Rectal smooth muscle tissue (tissue), 1 donor: Measurements from ENCODE around the gene CUEDC1.
A peak's percentile ranks its signal among the peaks of the same experiment; 100 is the strongest.

Experiments
- H3K27ac ChIP-seq: one replicate; pipeline ENCODE4 v1.7.0; 2013; ENCODE audit warnings: low read depth, low read length, inconsistent platforms
- H3K27me3 ChIP-seq: one replicate; pipeline ENCODE4 v1.7.0; 2013; ENCODE audit warnings: low read length; ENCODE audit not compliant: control insufficient read depth, insufficient read depth
- H3K36me3 ChIP-seq: one replicate; pipeline ENCODE4 v1.7.0; 2013; ENCODE audit warnings: low read length; ENCODE audit not compliant: control insufficient read depth, insufficient read depth
- H3K4me1 ChIP-seq: one replicate; pipeline ENCODE4 v1.7.0; 2013; ENCODE audit warnings: low read length; ENCODE audit not compliant: control insufficient read depth, insufficient read depth
- H3K4me3 ChIP-seq: one replicate; pipeline ENCODE4 v1.7.0; 2013; ENCODE audit warnings: low read length
- H3K9ac ChIP-seq: one replicate; pipeline ENCODE4 v1.7.0; 2013; ENCODE audit warnings: low read length

CUEDC1 gene

DNA sequence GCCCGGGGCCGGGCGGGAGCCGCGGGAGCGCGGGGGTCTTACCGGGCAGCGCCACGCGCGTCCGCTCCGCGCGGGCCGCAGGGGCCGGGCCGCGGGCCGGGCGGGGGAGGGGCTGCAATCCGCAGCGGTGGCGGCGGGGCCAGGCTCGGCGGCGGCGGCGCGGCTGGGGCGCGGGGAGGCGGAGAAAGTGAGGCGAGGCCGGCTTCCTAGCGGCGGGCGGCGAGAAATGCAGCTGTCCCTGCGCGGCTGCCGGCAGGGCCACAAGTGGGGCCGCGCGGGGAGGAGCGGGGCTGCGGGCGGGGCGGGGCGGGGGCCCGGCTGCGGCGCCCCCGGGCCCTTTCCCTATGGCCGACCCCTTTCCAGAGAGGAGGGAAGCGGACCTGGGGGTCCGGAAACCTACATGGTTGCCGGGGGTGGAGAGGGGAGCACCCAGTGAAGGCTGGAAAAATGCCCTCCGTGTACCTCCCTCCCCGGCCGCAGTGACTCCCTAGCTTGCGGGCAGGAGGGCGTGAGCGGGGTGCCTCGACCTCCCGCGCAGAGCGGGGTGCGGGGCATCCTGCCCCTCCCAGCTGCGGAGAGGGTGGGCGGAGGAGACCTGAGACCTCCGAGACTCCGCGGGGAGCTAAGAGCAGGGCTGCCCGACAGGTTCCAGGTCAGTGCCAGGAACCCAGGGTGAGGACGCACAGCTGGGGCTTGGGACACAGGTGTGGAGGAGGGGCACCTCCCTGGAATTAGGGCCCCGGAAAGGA, at the start of gene CUEDC1:
Gene CUEDC1 (minus strand): TSS at position 230 of the 749 bp plus-strand sequence. CDS start 69,848 bp downstream, outside the sequence.
- peaks cover 30% of the 10 kb centered on the region for H3K4me1 ChIP-seq

GRCh38 chr17:58004060-58004459, 48.8 kb upstream of the CUEDC1 start:
- H3K9ac ChIP-seq: no peak overlapping the region
- peaks cover 24% of the 10 kb centered on the region for H3K4me1 ChIP-seq
- H3K36me3 ChIP-seq: peaks cover 10% of the 10 kb centered on the region
- H3K27me3 ChIP-seq: no peaks in the 10 kb centered on the region
- H3K27ac ChIP-seq: no peak overlapping the region
- H3K4me3 ChIP-seq: no peak overlapping the region

More for the DNA sequence above, at the start of gene CUEDC1:
- peak within 1 kb of the TSS; percentile 97 for H3K27ac ChIP-seq
- H3K36me3 ChIP-seq: no peaks in the 10 kb centered on the region
- peak within 1 kb of the TSS; percentile 71 for H3K9ac ChIP-seq
- H3K4me3 ChIP-seq: peak within 1 kb of the TSS; percentile 79
- H3K27me3 ChIP-seq: no peaks in the 10 kb centered on the region

- Histone ChIP-seq H3K4me3 (no peak overlapping the region), H3K27ac (no peak overlapping the region), H3K9ac (no peak overlapping the region), H3K4me1 (peaks cover 24% of the 10 kb centered on the region), H3K27me3 (no peaks in the 10 kb centered on the region), H3K36me3 (peaks cover 10% of the 10 kb centered on the region)
Observed at GRCh38 chr17:58002973-58003372, 47.8 kb upstream of the CUEDC1 start.

GRCh38 chr17:58002154-58002948, 47.1 kb upstream of the CUEDC1 start:
- Histone ChIP-seq H3K27ac (no peak overlapping the region), H3K4me1 (peaks cover 24% of the 10 kb centered on the region), H3K4me3 (no peak overlapping the region), H3K9ac (no peak overlapping the region), H3K27me3 (no peaks in the 10 kb centered on the region), H3K36me3 (peaks cover 10% of the 10 kb centered on the region)

DNA sequence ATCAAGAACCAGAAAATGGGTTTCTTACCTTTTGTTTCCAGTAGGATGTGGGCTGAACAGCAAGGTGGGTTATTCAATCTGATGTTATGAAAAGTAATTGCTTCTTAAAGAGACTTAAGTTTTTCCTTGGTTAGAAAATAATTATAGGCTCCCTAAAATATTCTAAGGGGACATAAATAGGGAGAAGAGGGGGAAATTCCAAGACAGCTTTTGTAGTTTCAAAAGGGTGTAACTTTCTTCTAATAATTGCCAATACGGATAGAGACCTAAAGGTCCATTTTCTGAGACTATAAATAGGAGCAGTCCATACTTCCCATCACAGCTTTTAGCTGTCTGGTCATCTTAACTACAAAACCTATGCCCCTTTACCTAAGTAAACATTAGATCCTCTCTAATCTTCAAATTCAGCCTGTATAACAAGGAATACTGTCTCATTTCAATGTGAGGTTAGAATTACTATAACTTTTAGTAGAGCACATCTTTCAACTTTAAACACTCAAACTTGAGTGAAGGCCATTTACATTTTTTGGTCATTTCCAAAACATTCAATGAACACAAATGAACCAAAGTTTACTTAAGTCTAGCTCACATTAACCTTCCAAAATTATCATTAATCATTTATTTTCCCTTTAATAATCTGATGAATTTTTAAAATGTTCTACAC, 46.4 kb upstream of the CUEDC1 start:
- peaks cover 24% of the 10 kb centered on the region for H3K4me1 ChIP-seq
- peaks cover 7% of the 10 kb centered on the region for H3K36me3 ChIP-seq
- no peak overlapping the region for H3K4me3 ChIP-seq
- no peak overlapping the region for H3K27ac ChIP-seq
- H3K27me3 ChIP-seq: no peaks in the 10 kb centered on the region
- no peak overlapping the region for H3K9ac ChIP-seq

GRCh38 chr17:57999496-58000017, 44.3 kb upstream of the CUEDC1 start:
- Histone ChIP-seq H3K9ac (no peak overlapping the region), H3K4me3 (no peak overlapping the region), H3K27me3 (no peaks in the 10 kb centered on the region), H3K36me3 (peaks cover 4% of the 10 kb centered on the region), H3K27ac (no peak overlapping the region), H3K4me1 (peaks cover 17% of the 10 kb centered on the region)

GRCh38 chr17:57999010-57999495, 43.8 kb upstream of the CUEDC1 start:
- Histone ChIP-seq H3K27me3 (no peaks in the 10 kb centered on the region), H3K9ac (no peak overlapping the region), H3K4me1 (peaks cover 16% of the 10 kb centered on the region)

DNA sequence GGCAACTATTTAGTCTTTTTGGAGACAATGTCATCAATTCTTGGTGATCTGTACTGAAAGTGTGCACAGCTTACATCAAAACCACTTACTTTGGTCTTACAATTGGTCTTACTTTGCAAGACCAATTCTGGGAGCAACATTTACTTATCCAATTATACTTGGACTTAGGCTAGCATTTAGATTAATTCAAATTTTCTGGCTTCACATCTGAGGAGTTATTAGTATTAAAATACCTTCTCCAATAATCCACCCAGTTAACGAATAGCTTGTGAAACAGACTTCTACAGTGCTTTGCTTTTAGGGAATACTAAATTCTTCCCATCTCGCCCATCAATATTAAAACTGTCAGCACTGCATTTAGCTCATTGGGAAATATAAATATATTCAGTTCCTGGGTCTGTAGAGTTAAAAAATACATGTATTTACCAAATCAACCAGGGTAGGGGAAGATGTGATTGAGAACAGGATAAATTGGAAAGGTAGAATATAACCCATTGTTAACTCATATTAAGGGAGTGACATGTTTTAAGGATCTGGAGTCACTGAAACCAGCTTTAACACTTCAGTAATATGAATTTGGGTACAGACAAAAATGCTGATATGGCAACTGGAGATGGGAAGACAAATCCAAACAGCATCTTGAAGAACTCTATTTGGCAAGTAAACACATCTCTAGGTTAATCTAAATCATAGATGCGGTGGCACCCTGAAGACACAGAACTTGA, 42.0 kb upstream of the CUEDC1 start:
- Histone ChIP-seq H3K9ac (no peak overlapping the region), H3K4me3 (no peak overlapping the region), H3K4me1 (peaks cover 20% of the 10 kb centered on the region), H3K27ac (no peak overlapping the region), H3K27me3 (no peaks in the 10 kb centered on the region), H3K36me3 (no peaks in the 10 kb centered on the region)

More at GRCh38 chr17:57999010-57999495, 43.8 kb upstream of the CUEDC1 start:
- no peak overlapping the region for H3K27ac ChIP-seq
- H3K4me3 ChIP-seq: no peak overlapping the region
- H3K36me3 ChIP-seq: no peaks in the 10 kb centered on the region

DNA sequence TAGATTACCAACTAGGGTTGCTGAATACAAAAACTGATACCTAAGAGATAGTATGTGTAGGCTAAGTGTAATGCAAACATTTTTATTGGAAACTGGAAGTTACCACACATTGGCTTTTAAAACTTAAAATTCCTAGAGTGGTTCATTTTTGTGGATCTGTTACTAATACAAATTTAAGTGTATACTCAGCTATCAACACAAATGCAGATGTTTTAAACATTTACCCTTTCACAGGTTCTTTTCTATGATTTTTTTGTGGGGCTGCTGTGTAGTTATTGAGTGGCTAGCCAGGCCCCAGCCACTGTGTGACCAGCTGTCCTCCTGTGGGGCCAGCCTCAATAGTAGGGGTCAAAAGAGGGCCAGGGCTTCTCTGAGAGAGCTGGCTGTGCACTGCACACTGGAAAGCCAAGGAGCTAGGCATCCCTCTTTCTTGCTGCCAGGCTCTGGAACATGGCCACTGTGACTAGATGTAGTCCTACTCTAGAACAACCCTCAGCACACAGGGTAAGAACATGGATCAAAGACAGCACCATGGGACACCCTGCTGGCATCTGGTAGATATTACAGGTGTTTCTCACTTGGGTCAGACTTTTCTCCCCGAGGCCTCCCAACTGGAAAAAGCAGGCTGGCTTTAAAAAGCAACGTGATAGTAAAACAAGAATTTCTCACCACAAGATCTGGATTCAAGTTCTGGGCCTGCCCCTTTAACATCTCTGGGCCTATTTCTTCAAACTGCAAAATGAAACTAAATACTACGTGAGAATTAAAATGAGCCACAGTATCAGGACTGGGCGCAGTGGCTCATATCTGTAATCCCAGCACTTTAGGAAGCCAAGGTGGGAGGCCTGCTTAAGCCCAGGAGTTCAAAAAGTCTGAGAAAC, 40.1 kb upstream of the CUEDC1 start:
- Histone ChIP-seq H3K27me3 (no peaks in the 10 kb centered on the region), H3K4me1 (peaks cover 20% of the 10 kb centered on the region), H3K36me3 (no peaks in the 10 kb centered on the region), H3K9ac (no peak overlapping the region), H3K4me3 (no peak overlapping the region), H3K27ac (peak overlapping the region; percentile 57)

GRCh38 chr17:57994436-57994835, 39.2 kb upstream of the CUEDC1 start:
- Histone ChIP-seq H3K27ac (peak overlapping the region; percentile 57), H3K36me3 (no peaks in the 10 kb centered on the region), H3K27me3 (no peaks in the 10 kb centered on the region), H3K9ac (no peak overlapping the region), H3K4me1 (peaks cover 20% of the 10 kb centered on the region), H3K4me3 (no peak overlapping the region)
